Activated CD4-positive, alpha-beta T cell treated with anti-CD3 and anti-CD28 coated beads for 36 hours (primary cell): ENCODE data around the gene RAPGEF4. TPM values are rescaled to one million over a fixed set of nuclear protein-coding genes. Genes with fewer than 3 reads are reported as not detected.
"Not testable (repeated sequence)": the region's sequence is repeated elsewhere in the genome, so short reads cannot be mapped to it uniquely, and the experiment has no call there.

Source experiments
- ATAC-seq: fragments of 200-7000 bp; cut with Tn5 transposase; one replicate; pipeline ENCODE4 v1.10.0; 2021; ENCODE audit warnings: mild to moderate bottlenecking, moderate library complexity
- CTCF ChIA-PET: fragments of 350-600 bp; sonication (Branson Sonifier 250); formaldehyde crosslinking; loops from one replicate; lab custom pipeline; 2021; ENCODE audit warnings: antibody characterized with exemption; lab: Charles Lee
- POLR2A ChIA-PET: fragments of 350-600 bp; sonication (Branson Sonifier 250); formaldehyde crosslinking; loops from one replicate; lab custom pipeline; 2021; ENCODE audit warnings: antibody characterized with exemption, inconsistent platforms; lab: Charles Lee
- DNase-seq: peaks from one replicate; pipeline ENCODE4 v3.0.0-alpha.2; 2020
- H3K27ac Mint-ChIP-seq: one replicate; pipeline ENCODE4 v1.8.0; 2021; ENCODE audit warnings: mixed read lengths
- H3K27me3 Mint-ChIP-seq: one replicate; pipeline ENCODE4 v1.8.0; 2021; ENCODE audit warnings: mixed read lengths
- H3K36me3 Mint-ChIP-seq: one replicate; pipeline ENCODE4 v1.8.0; 2021; ENCODE audit warnings: low read depth, mixed read lengths
- H3K4me1 Mint-ChIP-seq: one replicate; pipeline ENCODE4 v1.8.0; 2021; ENCODE audit warnings: mixed read lengths
- H3K4me3 Mint-ChIP-seq: one replicate; pipeline ENCODE4 v1.8.0; 2021; ENCODE audit warnings: mild to moderate bottlenecking, moderate library complexity, mixed read lengths
- H3K9me3 Mint-ChIP-seq: one replicate; pipeline ENCODE4 v1.8.0; 2021; ENCODE audit warnings: low read depth, mixed read lengths
- intact Hi-C, 2 experiments: fragments of 100-400 bp; cut with DNase I in 1 of 2; cut with micrococcal nuclease in 1 of 2; formaldehyde crosslinking; loops; one replicate each; pipeline versions ENCODE4 v1.14.2 to v1.15.1; 2022 to 2024; cut with DNase I, micrococcal nuclease
- total RNA-seq, 2 experiments: library from RNA; stranded (reverse); gene quantifications; one replicate each; pipeline ENCODE4 v1.2.3, GENCODE V29; 2021

RAPGEF4 gene
- total RNA-seq, 2 experiments from 2014 or later: 0.28 to 0.50 TPM

DNA sequence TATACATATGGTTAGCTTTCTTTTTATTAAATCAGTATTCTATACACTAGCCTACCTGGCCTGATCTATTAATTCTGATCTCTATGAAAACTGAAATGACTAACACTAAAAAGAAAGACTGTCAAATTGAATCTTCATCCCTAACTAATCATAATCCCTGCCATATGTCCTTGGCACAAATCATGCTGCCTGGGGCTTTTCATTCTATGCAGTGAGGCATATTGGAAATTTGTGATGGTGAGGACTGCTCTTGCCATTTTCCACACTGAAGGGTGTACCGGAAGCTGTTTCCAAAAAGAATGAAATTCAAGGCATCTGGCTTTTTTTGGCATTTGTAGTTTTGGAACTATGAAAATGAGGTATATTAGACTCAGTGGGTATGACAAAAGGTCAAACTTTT, 39.7 kb downstream of the RAPGEF4 start:
- H3K36me3 Mint-ChIP-seq: no peaks in the 10 kb centered on the region
- DNase-seq (no peak), ATAC-seq (no peak)
- intact Hi-C loops: no loop called here
- no peaks in the 10 kb centered on the region for H3K4me1 Mint-ChIP-seq
- ChIA-PET POLR2A (no interaction called here), CTCF (interaction anchor here (0.6 kb wide), 1 partner anchor 197 kb away, joined by 3 read pairs; no protein-coding TSS in a partner anchor)
- H3K9me3 Mint-ChIP-seq: no peaks in the 10 kb centered on the region
- H3K27ac Mint-ChIP-seq: no peak overlapping the region
- peaks cover 7% of the 10 kb centered on the region for H3K27me3 Mint-ChIP-seq
- no peak overlapping the region for H3K4me3 Mint-ChIP-seq

GRCh38 chr2:172777431-172777830, 41.8 kb downstream of the RAPGEF4 start:
- Mint-ChIP-seq H3K4me3 (no peak overlapping the region), H3K36me3 (no peaks in the 10 kb centered on the region), H3K9me3 (no peaks in the 10 kb centered on the region), H3K27me3 (peaks cover 8% of the 10 kb centered on the region), H3K27ac (no peak overlapping the region), H3K4me1 (no peaks in the 10 kb centered on the region)
- no peak for ATAC-seq
- intact Hi-C loops: no loop called here
- ChIA-PET POLR2A (no interaction called here), CTCF (interaction anchor here (0.7 to 1.3 kb wide), 2 partner anchors 11 to 80 kb away, joined by 3 read pairs; no protein-coding TSS in a partner anchor)
- no peak for DNase-seq

- DNase-seq (no peak), ATAC-seq (no peak)
- H3K36me3 Mint-ChIP-seq: no peaks in the 10 kb centered on the region
- no peaks in the 10 kb centered on the region for H3K4me1 Mint-ChIP-seq
- POLR2A ChIA-PET: no interaction called here
- no peak overlapping the region for H3K27ac Mint-ChIP-seq
- H3K4me3 Mint-ChIP-seq: no peak overlapping the region
- peaks cover 9% of the 10 kb centered on the region for H3K27me3 Mint-ChIP-seq
- intact Hi-C loops: no loop called here
- CTCF ChIA-PET: no interaction called here
- H3K9me3 Mint-ChIP-seq: no peaks in the 10 kb centered on the region
Measured at GRCh38 chr2:172782506-172783164, 47.0 kb downstream of the RAPGEF4 start.

- POLR2A ChIA-PET: no interaction called here
- H3K27ac Mint-ChIP-seq: no peak overlapping the region
- H3K27me3 Mint-ChIP-seq: peaks cover 9% of the 10 kb centered on the region
- DNase-seq (no peak), ATAC-seq (no peak)
- no peaks in the 10 kb centered on the region for H3K4me1 Mint-ChIP-seq
- no peaks in the 10 kb centered on the region for H3K36me3 Mint-ChIP-seq
- intact Hi-C loops: no loop called here
- H3K4me3 Mint-ChIP-seq: no peak overlapping the region
- CTCF ChIA-PET: no interaction called here
- H3K9me3 Mint-ChIP-seq: no peaks in the 10 kb centered on the region
Measured at GRCh38 chr2:172783165-172783898, 47.7 kb downstream of the RAPGEF4 start.

DNA sequence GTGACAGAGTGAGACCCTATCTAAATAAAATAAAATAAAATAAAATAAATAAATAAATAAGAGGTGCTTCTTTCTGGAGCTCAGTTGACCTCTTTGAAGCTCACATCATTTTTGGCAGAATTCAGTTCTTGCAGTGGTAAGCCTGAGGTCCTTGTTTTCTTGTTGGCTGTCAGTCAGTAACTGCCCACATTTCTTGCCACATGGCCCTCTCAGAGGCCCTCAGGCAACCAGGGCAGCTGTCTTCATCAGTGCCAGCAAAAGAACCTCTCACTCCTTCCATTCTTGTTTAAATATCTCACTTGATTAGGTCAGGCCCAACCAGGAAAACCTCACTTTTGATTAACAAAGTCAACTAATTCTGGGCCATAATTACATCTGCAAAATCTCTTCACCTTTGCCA, 53.2 kb downstream of the RAPGEF4 start:
- H3K27me3 Mint-ChIP-seq: peaks cover 4% of the 10 kb centered on the region
- intact Hi-C loops: no loop called here
- no peak for ATAC-seq
- H3K9me3 Mint-ChIP-seq: no peaks in the 10 kb centered on the region
- no peaks in the 10 kb centered on the region for H3K36me3 Mint-ChIP-seq
- CTCF ChIA-PET: interaction anchor here (1.2 to 2.4 kb wide), 4 partner anchors 12 to 144 kb away, joined by 3 to 6 read pairs (median 4); no protein-coding TSS in a partner anchor
- no peak overlapping the region for H3K27ac Mint-ChIP-seq
- DNase-seq: no peak
- no peak overlapping the region for H3K4me3 Mint-ChIP-seq
- H3K4me1 Mint-ChIP-seq: no peaks in the 10 kb centered on the region
- POLR2A ChIA-PET: no interaction called here

- H3K27me3 Mint-ChIP-seq: peaks cover 3% of the 10 kb centered on the region
- H3K4me1 Mint-ChIP-seq: no peaks in the 10 kb centered on the region
- no peak overlapping the region for H3K27ac Mint-ChIP-seq
- H3K4me3 Mint-ChIP-seq: no peak overlapping the region
- ATAC-seq: no peak
- no peak for DNase-seq
- no peaks in the 10 kb centered on the region for H3K9me3 Mint-ChIP-seq
- H3K36me3 Mint-ChIP-seq: no peaks in the 10 kb centered on the region
- intact Hi-C loops: no loop called here
- CTCF ChIA-PET: interaction anchor here (2.4 kb wide), 1 partner anchor 16 kb away, joined by 6 read pairs; no protein-coding TSS in a partner anchor
- POLR2A ChIA-PET: no interaction called here
Measured at GRCh38 chr2:172790404-172790803, 54.8 kb downstream of the RAPGEF4 start.

GRCh38 chr2:172791953-172792352, 56.3 kb downstream of the RAPGEF4 start:
- intact Hi-C loops: no loop called here
- CTCF ChIA-PET: interaction anchor here (1.2 kb wide), 1 partner anchor 18 kb away, joined by 4 read pairs; no protein-coding TSS in a partner anchor
- H3K27me3 Mint-ChIP-seq: peaks cover 2% of the 10 kb centered on the region
- ATAC-seq: no peak
- H3K4me3 Mint-ChIP-seq: no peak overlapping the region
- POLR2A ChIA-PET: no interaction called here
- DNase-seq: no peak
- no peaks in the 10 kb centered on the region for H3K36me3 Mint-ChIP-seq
- H3K9me3 Mint-ChIP-seq: no peaks in the 10 kb centered on the region
- H3K27ac Mint-ChIP-seq: no peak overlapping the region
- no peaks in the 10 kb centered on the region for H3K4me1 Mint-ChIP-seq

DNA sequence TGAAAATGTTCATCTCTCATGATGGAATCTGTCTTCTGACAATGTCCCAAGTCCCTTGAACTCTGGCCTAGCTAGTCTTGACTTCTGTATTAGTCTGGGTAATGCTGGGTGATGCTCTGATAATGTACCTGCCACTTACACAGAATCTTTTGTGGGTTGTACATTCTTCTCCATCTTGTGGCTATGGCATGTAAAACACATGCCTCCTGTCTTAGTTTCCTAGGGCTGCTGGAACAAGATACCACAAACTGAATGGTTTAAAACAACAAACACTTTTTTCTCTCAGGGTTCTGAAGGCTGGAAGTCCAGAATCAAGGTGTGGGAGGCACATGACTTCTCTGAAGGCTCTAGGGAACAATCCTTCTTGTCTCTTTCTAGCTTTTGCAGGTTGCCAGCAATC, 57.1 kb downstream of the RAPGEF4 start:
- no peak for ATAC-seq

DNA sequence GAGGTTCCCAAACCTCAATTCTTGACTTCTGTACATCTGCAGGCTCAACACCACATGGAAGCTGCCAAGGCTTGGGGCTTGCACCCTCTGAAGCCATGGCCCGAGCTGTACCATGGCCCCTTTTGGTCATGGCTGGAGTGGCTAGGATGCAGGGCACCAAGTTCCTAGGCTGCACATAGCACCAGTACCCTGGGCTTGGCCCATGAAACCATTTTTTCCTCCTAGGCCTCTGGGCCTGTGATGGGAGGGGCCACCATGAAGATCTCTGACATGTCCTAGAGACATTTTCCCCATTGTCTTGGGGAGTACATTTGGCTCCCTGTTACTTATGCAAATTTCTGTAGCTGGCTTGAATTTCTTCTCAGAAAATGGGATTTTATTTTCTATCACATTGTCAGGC, 67.7 kb downstream of the RAPGEF4 start:
- peaks cover 16% of the 10 kb centered on the region for H3K9me3 Mint-ChIP-seq
- ATAC-seq, H3K4me3 Mint-ChIP-seq, H3K4me1 Mint-ChIP-seq, POLR2A ChIA-PET, H3K27me3 Mint-ChIP-seq, DNase-seq, H3K27ac Mint-ChIP-seq, H3K36me3 Mint-ChIP-seq: not testable (repeated sequence)
- CTCF ChIA-PET: interaction anchor here (0.5 to 1.2 kb wide), 3 partner anchors 128 to 1442 kb away, joined by 3 to 4 read pairs (median 4); no protein-coding TSS in a partner anchor
- intact Hi-C loops: loop anchor here in 1 of 2 experiments (10.0 kb wide), 1 partner anchor 401 kb away; no protein-coding TSS in a partner anchor

More for the DNA sequence above, 57.1 kb downstream of the RAPGEF4 start:
- no peaks in the 10 kb centered on the region for H3K9me3 Mint-ChIP-seq
- no peaks in the 10 kb centered on the region for H3K4me1 Mint-ChIP-seq
- ChIA-PET CTCF (no interaction called here), POLR2A (no interaction called here)
- no peaks in the 10 kb centered on the region for H3K36me3 Mint-ChIP-seq
- no peak overlapping the region for H3K27ac Mint-ChIP-seq
- no peak overlapping the region for H3K4me3 Mint-ChIP-seq
- intact Hi-C loops: no loop called here
- peaks cover 2% of the 10 kb centered on the region for H3K27me3 Mint-ChIP-seq
- DNase-seq: no peak

DNA sequence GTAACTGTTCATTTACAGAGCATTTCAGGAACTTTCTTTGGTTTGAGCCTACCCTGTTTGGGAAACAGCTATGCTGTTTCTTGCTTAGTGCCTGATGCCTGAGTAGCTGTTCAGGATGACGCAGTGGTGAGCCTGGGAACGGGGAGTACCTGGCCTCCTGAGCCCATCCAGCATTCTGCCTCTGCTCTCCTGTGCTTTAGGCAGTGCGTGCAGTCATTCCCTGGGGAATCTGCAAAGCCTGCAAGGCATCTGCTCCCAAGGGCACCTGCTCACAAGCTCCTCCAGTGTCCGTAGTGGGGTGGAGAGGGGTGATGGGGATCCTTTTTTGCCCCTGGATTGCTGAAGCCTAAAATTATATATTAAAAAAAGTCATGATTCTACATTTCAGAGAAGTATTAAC, 68.8 kb downstream of the RAPGEF4 start:
- intact Hi-C loops: loop anchor here in 1 of 2 experiments (10.0 kb wide), 1 partner anchor 400 kb away; no protein-coding TSS in a partner anchor
- Mint-ChIP-seq H3K9me3 (peaks cover 16% of the 10 kb centered on the region), H3K36me3 (peaks cover 2% of the 10 kb centered on the region), H3K27ac (no peak overlapping the region), H3K4me1 (no peaks in the 10 kb centered on the region), H3K27me3 (peaks cover 3% of the 10 kb centered on the region), H3K4me3 (no peak overlapping the region)
- DNase-seq (no peak), ATAC-seq (no peak)
- CTCF ChIA-PET: interaction anchor here (0.7 to 5.2 kb wide), 3 partner anchors 9 to 127 kb away, joined by 4 to 65 read pairs (median 4); no protein-coding TSS in a partner anchor
- POLR2A ChIA-PET: no interaction called here

GRCh38 chr2:172806493-172806892, 70.8 kb downstream of the RAPGEF4 start:
- Mint-ChIP-seq H3K27ac (no peak overlapping the region), H3K9me3 (peaks cover 16% of the 10 kb centered on the region), H3K36me3 (peaks cover 2% of the 10 kb centered on the region), H3K4me3 (no peak overlapping the region), H3K27me3 (peaks cover 3% of the 10 kb centered on the region), H3K4me1 (no peaks in the 10 kb centered on the region)
- ATAC-seq (no peak), DNase-seq (no peak)
- intact Hi-C loops: loop anchor here (1.0 to 10.0 kb wide), 5 partner anchors 58 to 404 kb away; no protein-coding TSS in a partner anchor
- POLR2A ChIA-PET: no interaction called here
- CTCF ChIA-PET: interaction anchor here (0.5 to 5.2 kb wide), 12 partner anchors 12 to 366 kb away, joined by 3 to 65 read pairs (median 3); no protein-coding TSS in a partner anchor
